ENCODE data around the gene DNAJC7.
"Not testable (repeated sequence)": the region's sequence is repeated elsewhere in the genome, so short reads cannot be mapped to it uniquely, and the experiment has no call there.

Gene DNAJC7

DNA sequence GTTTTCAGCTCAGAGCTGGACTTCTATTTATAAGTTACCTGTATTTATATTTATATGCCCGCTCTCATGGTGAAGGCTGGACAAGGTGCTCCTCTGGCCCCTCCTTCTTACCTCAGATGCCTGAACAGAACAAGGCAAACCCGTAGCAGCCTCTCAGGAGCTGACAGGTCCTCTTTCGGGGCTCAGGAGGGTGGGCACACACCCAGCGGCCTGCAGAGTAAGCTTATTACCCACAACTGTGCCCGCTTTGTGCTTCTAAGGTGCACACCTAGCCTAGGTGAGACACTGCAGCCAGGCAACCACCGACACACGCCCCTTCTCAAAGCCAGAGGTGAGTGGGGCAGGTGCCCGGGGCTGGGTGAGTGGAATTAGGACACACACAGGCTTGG lies 7.9 kb upstream of the DNAJC7 start:
- H3K27me3 ChIP-seq (ENCODE audit: insufficient read depth, low read length): no peaks in the 10 kb centered on the region
- H3K4me1 ChIP-seq (ENCODE audit: control insufficient read depth, insufficient read depth, low read length, unreplicated experiment): peaks cover 43% of the 10 kb centered on the region
- H3K27ac ChIP-seq (ENCODE audit: low read depth, low read length): peak overlapping the region; percentile 60
- no peak overlapping the region for H2AFZ ChIP-seq (ENCODE audit: low read length, unreplicated experiment)
- peaks cover 13% of the 10 kb centered on the region for H3K79me2 ChIP-seq (ENCODE audit: control insufficient read depth, insufficient read depth, low read length, unreplicated experiment)
- peaks cover 9% of the 10 kb centered on the region; the same call in 1 of the 2 replicates for H3K36me3 ChIP-seq (ENCODE audit: insufficient read depth, low read length)
- H3K4me3 ChIP-seq (ENCODE audit: low read depth, low read length): 0 out of 2 replicates have a peak overlapping the region, but pooled peaks have one; percentile 19

- Histone ChIP-seq H3K79me2 (ENCODE audit: control insufficient read depth, insufficient read depth, low read length, unreplicated experiment) (peaks cover 15% of the 10 kb centered on the region), H3K36me3 (ENCODE audit: insufficient read depth, low read length) (peaks cover 9% of the 10 kb centered on the region; the same call in 1 of the 2 replicates), H3K27ac (ENCODE audit: low read depth, low read length) (peak overlapping the region; percentile 60), H3K4me1 (ENCODE audit: control insufficient read depth, insufficient read depth, low read length, unreplicated experiment) (peaks cover 43% of the 10 kb centered on the region), H3K27me3 (ENCODE audit: insufficient read depth, low read length) (no peaks in the 10 kb centered on the region), H2AFZ (ENCODE audit: low read length, unreplicated experiment) (no peak overlapping the region), H3K4me3 (ENCODE audit: low read depth, low read length) (no peak overlapping the region)
Measured at GRCh38 chr17:42023524-42024349, 6.5 kb upstream of the DNAJC7 start.

GRCh38 chr17:42020845-42021244 lies 3.6 kb upstream of the DNAJC7 start:
- not testable (repeated sequence) for H3K27me3 ChIP-seq (ENCODE audit: insufficient read depth, low read length); H3K27ac ChIP-seq (ENCODE audit: low read depth, low read length); H2AFZ ChIP-seq (ENCODE audit: low read length, unreplicated experiment); H3K36me3 ChIP-seq (ENCODE audit: insufficient read depth, low read length)
- H3K4me3 ChIP-seq (ENCODE audit: low read depth, low read length): peak overlapping the region; percentile 97
- H3K79me2 ChIP-seq (ENCODE audit: control insufficient read depth, insufficient read depth, low read length, unreplicated experiment): peaks cover 29% of the 10 kb centered on the region
- peaks cover 29% of the 10 kb centered on the region for H3K4me1 ChIP-seq (ENCODE audit: control insufficient read depth, insufficient read depth, low read length, unreplicated experiment)

DNA sequence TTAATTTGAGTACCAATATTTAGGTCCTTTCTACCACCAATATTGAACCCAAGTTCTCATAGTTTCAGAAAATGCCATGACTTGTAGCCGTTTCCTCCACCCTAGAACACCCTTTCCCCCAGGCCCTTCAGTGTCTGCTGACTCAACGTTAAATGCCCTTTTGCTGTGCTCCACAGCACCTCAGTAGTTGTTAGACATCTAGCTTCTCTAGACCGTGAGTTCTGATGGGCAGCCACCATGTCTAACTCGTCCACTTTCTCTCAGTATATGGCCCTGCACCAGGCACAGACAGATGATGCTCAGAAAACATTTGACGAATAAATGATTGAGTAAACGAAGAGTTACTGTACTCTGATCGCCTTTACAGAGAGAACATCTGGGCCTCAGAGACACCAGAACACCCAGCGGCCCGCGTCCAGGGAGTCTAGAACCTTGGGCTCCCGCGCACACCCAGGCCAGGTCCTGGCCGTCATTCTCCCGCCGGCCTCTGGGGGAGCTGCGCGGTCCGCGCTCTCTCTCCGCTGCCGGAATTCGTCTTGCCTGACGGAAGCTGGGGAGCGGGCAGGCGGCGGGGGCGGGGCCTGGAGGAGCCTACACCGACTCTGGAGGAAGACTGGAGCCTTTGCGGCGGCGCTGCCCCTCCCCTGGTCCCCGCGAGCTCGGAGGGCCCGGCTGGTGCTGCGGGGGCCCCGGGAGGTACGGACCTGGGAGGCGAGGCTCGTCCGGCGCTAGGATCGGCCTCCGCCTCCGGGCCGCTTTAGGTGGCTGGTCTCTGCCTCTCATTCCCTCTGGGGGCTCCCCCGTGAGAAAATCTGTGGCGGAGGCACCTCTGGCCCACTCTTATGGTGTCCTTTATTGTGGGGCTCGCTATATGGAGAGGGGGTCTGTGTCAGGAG lies 2.5 kb upstream of the DNAJC7 start, which contains the start of gene NKIRAS2:
Gene NKIRAS2 (plus strand): TSS at position 582 of the 896 bp plus-strand sequence. CDS start 1,488 bp downstream, outside the sequence.
- Histone ChIP-seq H3K27me3 (ENCODE audit: insufficient read depth, low read length) (no peaks in the 10 kb centered on the region), H3K4me3 (ENCODE audit: low read depth, low read length) (peak within 1 kb of the TSS; percentile 97), H3K79me2 (ENCODE audit: control insufficient read depth, insufficient read depth, low read length, unreplicated experiment) (peaks cover 40% of the 10 kb centered on the region), H3K4me1 (ENCODE audit: control insufficient read depth, insufficient read depth, low read length, unreplicated experiment) (peaks cover 20% of the 10 kb centered on the region), H3K27ac (ENCODE audit: low read depth, low read length) (peak within 1 kb of the TSS; percentile 49), H3K36me3 (ENCODE audit: insufficient read depth, low read length) (peaks cover 9% of the 10 kb centered on the region; the same call in 1 of the 2 replicates), H2AFZ (ENCODE audit: low read length, unreplicated experiment) (peak within 1 kb of the TSS; percentile 67)

GRCh38 chr17:42018988-42019387 lies 1.7 kb upstream of the DNAJC7 start:
- peaks cover 6% of the 10 kb centered on the region; the same call in 1 of the 2 replicates for H3K36me3 ChIP-seq (ENCODE audit: insufficient read depth, low read length)
- H3K4me3 ChIP-seq (ENCODE audit: low read depth, low read length): no peak overlapping the region
- no peaks in the 10 kb centered on the region for H3K27me3 ChIP-seq (ENCODE audit: insufficient read depth, low read length)
- no peak overlapping the region for H3K27ac ChIP-seq (ENCODE audit: low read depth, low read length)
- H3K79me2 ChIP-seq (ENCODE audit: control insufficient read depth, insufficient read depth, low read length, unreplicated experiment): peaks cover 47% of the 10 kb centered on the region
- no peak overlapping the region for H2AFZ ChIP-seq (ENCODE audit: low read length, unreplicated experiment)
- peaks cover 14% of the 10 kb centered on the region for H3K4me1 ChIP-seq (ENCODE audit: control insufficient read depth, insufficient read depth, low read length, unreplicated experiment)

DNA sequence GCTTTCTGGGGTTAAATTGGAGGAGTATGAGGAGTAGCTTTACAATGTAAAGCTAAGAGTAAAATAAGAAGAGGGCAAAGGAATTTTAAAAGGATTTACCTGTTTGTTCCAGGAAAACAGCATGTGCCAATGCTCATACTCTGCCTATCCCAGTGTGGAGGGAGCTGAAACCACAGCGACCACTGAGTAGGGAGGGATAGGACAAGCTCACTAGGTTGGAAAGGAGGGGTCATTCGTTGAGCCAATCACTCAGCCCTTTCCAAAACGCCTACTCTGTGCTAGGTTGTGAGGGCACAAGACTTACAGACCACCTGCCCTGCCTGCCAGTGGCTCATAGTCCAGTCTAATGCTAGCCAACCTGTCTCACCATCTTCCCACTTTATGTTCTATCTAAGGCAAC lies 1.1 kb upstream of the DNAJC7 start:
- peaks cover 1% of the 10 kb centered on the region; the same call in 1 of the 2 replicates for H3K36me3 ChIP-seq (ENCODE audit: insufficient read depth, low read length)
- H3K27me3 ChIP-seq (ENCODE audit: insufficient read depth, low read length): no peaks in the 10 kb centered on the region
- H3K27ac ChIP-seq (ENCODE audit: low read depth, low read length): peak overlapping the region; percentile 77
- H3K4me1 ChIP-seq (ENCODE audit: control insufficient read depth, insufficient read depth, low read length, unreplicated experiment): peaks cover 9% of the 10 kb centered on the region
- peaks cover 54% of the 10 kb centered on the region for H3K79me2 ChIP-seq (ENCODE audit: control insufficient read depth, insufficient read depth, low read length, unreplicated experiment)
- H2AFZ ChIP-seq (ENCODE audit: low read length, unreplicated experiment): peak overlapping the region; percentile 91
- H3K4me3 ChIP-seq (ENCODE audit: low read depth, low read length): peak overlapping the region; percentile 96

GRCh38 chr17:42017866-42018200 lies 594 bp upstream of the DNAJC7 start:
- peak overlapping the region; percentile 91 for H2AFZ ChIP-seq (ENCODE audit: low read length, unreplicated experiment)
- peaks cover 59% of the 10 kb centered on the region for H3K79me2 ChIP-seq (ENCODE audit: control insufficient read depth, insufficient read depth, low read length, unreplicated experiment)
- peak overlapping the region; percentile 77 for H3K27ac ChIP-seq (ENCODE audit: low read depth, low read length)
- peaks cover 12% of the 10 kb centered on the region for H3K4me1 ChIP-seq (ENCODE audit: control insufficient read depth, insufficient read depth, low read length, unreplicated experiment)
- no peaks in the 10 kb centered on the region for H3K27me3 ChIP-seq (ENCODE audit: insufficient read depth, low read length)
- H3K4me3 ChIP-seq (ENCODE audit: low read depth, low read length): peak overlapping the region; percentile 96
- H3K36me3 ChIP-seq (ENCODE audit: insufficient read depth, low read length): no peaks in the 10 kb centered on the region; the same call in 1 of the 2 replicates

- Histone ChIP-seq H3K4me1 (ENCODE audit: control insufficient read depth, insufficient read depth, low read length, unreplicated experiment) (peaks cover 17% of the 10 kb centered on the region), H2AFZ (ENCODE audit: low read length, unreplicated experiment) (peak overlapping the region; percentile 93), H3K4me3 (ENCODE audit: low read depth, low read length) (peak overlapping the region; percentile 96), H3K79me2 (ENCODE audit: control insufficient read depth, insufficient read depth, low read length, unreplicated experiment) (peaks cover 72% of the 10 kb centered on the region), H3K27me3 (ENCODE audit: insufficient read depth, low read length) (no peaks in the 10 kb centered on the region), H3K27ac (ENCODE audit: low read depth, low read length) (peak overlapping the region; percentile 77), H3K36me3 (ENCODE audit: insufficient read depth, low read length) (no peaks in the 10 kb centered on the region)
Measured at GRCh38 chr17:42016411-42016831, 818 bp downstream of the DNAJC7 start.

DNA sequence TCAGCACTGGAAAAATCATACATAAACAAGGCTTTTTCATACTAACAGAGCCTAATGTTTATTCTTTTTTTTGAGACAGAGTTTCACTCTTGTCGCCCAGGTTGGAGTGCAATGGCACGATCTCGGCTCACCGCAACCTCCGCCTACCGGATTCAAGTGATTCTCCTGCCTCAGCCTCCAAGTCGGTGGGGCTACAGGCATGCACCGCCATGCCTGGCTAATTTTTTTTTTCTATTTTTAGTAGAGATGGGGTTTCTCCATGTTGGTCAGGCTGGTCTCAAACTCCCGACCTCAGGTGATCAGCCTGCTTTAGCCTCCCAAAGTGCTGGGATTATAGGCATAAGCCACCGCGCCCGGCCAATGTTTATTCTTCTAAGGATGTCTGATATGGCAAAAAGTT lies 3.5 kb downstream of the DNAJC7 start:
- not testable (repeated sequence) for H3K27ac ChIP-seq (ENCODE audit: low read depth, low read length); H3K4me3 ChIP-seq (ENCODE audit: low read depth, low read length); H2AFZ ChIP-seq (ENCODE audit: low read length, unreplicated experiment); H3K36me3 ChIP-seq (ENCODE audit: insufficient read depth, low read length); H3K27me3 ChIP-seq (ENCODE audit: insufficient read depth, low read length)
- Histone ChIP-seq H3K4me1 (ENCODE audit: control insufficient read depth, insufficient read depth, low read length, unreplicated experiment) (peaks cover 32% of the 10 kb centered on the region), H3K79me2 (ENCODE audit: control insufficient read depth, insufficient read depth, low read length, unreplicated experiment) (peaks cover 81% of the 10 kb centered on the region)

DNA sequence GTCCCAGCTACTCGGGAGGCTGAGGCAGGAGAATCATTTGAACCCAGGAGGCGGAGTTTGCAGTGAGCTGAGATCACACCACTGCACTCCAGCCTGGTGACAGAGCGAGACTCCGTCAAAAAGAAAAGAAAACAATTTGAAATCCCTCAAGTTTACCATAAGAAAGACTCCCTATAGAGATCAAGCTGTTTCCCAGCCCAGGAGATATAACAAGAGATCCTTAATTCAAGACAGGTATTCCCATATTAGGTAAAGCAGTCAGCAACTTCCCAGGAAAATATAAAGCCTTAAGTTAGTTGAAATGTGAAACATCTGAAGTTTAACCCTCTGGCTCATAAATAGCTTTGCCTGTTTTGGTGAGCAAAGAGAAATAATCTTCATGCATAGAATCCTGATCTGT lies 4.9 kb downstream of the DNAJC7 start:
- not testable (repeated sequence) for H3K4me3 ChIP-seq (ENCODE audit: low read depth, low read length); H3K27me3 ChIP-seq (ENCODE audit: insufficient read depth, low read length); H3K36me3 ChIP-seq (ENCODE audit: insufficient read depth, low read length); H3K27ac ChIP-seq (ENCODE audit: low read depth, low read length); H2AFZ ChIP-seq (ENCODE audit: low read length, unreplicated experiment)
- Histone ChIP-seq H3K4me1 (ENCODE audit: control insufficient read depth, insufficient read depth, low read length, unreplicated experiment) (peaks cover 32% of the 10 kb centered on the region), H3K79me2 (ENCODE audit: control insufficient read depth, insufficient read depth, low read length, unreplicated experiment) (peaks cover 92% of the 10 kb centered on the region)

Data from ACC112 (cell line).